SKM-1 (cell line): ENCODE results near the gene CTSL.

ENCODE experiments used
- DNase-seq: peaks from one replicate; lab custom pipeline; 2025; ENCODE audit not compliant: unreplicated experiment; lab: John Stamatoyannopoulos, UW

CTSL gene

GRCh38 chr9:87725900-87726709 lies at the start of gene CTSL:
CTSL (plus strand) TSS chr9:87726119; CDS start chr9:87727604, 1,485 bp downstream.
- DNase-seq, result no peak

GRCh38 chr9:87676976-87677775 lies 48.7 kb upstream of the CTSL start:
- DNase-seq, result no peak

GRCh38 chr9:87677776-87678587 lies 47.9 kb upstream of the CTSL start:
- no peak for DNase-seq

- no peak for DNase-seq
Observed at GRCh38 chr9:87678650-87679355, 47.1 kb upstream of the CTSL start.

- no peak for DNase-seq
Observed at GRCh38 chr9:87681271-87682061, 44.5 kb upstream of the CTSL start.

- DNase-seq, result no peak
Observed at GRCh38 chr9:87682085-87682484, 43.8 kb upstream of the CTSL start.

GRCh38 chr9:87682618-87683017 lies 43.3 kb upstream of the CTSL start:
- no peak for DNase-seq

GRCh38 chr9:87683751-87684626 lies 41.9 kb upstream of the CTSL start:
- no peak for DNase-seq

- no peak for DNase-seq
Observed at GRCh38 chr9:87684627-87685219, 41.2 kb upstream of the CTSL start.

GRCh38 chr9:87685441-87685840 lies 40.5 kb upstream of the CTSL start:
- DNase-seq, result no peak

GRCh38 chr9:87685871-87686519 lies 39.9 kb upstream of the CTSL start:
- no peak for DNase-seq

GRCh38 chr9:87686520-87687090 lies 39.3 kb upstream of the CTSL start:
- no peak for DNase-seq

GRCh38 chr9:87687207-87687606 lies 38.7 kb upstream of the CTSL start:
- DNase-seq, result no peak

- no peak for DNase-seq
Observed at GRCh38 chr9:87694236-87694755, 31.6 kb upstream of the CTSL start.

GRCh38 chr9:87695523-87695922 lies 30.4 kb upstream of the CTSL start:
- DNase-seq, result no peak

- no peak for DNase-seq
Observed at GRCh38 chr9:87696641-87697040, 29.3 kb upstream of the CTSL start.

GRCh38 chr9:87698069-87698809 lies 27.7 kb upstream of the CTSL start:
- DNase-seq, result no peak
